ENCODE data around the gene YOD1.

YOD1 gene

DNA sequence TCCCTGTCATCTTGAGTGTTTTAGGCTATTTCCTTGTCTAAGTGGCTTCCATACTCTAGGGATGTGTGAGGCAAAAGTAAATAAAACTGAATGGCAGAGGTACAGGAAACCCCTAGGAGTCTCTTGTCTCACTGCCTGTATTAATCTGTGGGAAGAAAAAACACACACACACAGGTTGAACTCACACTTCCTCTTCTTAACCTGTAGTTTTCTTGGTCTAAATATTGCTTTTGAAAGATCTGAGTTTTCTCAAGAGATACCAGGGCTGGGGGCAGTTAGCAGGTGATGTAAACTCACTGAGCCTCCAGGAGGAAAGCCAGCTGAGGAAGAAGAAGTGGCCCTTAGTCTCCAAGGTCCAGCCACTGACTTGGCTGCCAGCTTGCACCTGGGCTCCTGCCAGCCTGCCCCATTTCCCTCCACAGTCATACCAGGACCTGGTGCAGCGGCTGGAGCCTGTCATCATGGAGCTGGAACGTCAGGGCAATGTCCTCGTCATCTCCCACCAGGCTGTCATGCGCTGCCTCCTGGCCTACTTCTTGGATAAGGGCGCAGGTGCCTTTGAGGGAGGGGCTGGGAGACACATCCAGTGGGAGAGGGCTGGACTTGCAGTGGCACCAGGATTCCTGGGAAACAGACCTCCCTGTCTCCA lies 19.0 kb upstream of the YOD1 start:
- DNase-seq (ENCODE audit: low read depth, low spot score), result no peak
- TF ChIP-seq, protein P1, sequence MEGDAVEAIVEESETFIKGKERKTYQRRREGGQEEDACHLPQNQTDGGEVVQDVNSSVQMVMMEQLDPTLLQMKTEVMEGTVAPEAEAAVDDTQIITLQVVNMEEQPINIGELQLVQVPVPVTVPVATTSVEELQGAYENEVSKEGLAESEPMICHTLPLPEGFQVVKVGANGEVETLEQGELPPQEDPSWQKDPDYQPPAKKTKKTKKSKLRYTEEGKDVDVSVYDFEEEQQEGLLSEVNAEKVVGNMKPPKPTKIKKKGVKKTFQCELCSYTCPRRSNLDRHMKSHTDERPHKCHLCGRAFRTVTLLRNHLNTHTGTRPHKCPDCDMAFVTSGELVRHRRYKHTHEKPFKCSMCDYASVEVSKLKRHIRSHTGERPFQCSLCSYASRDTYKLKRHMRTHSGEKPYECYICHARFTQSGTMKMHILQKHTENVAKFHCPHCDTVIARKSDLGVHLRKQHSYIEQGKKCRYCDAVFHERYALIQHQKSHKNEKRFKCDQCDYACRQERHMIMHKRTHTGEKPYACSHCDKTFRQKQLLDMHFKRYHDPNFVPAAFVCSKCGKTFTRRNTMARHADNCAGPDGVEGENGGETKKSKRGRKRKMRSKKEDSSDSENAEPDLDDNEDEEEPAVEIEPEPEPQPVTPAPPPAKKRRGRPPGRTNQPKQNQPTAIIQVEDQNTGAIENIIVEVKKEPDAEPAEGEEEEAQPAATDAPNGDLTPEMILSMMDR (IDR thresholded peaks at IDR 0.05; ENCODE audit: insufficient read depth, low read length, missing control alignments), result no peak
- ChIA-PET POLR2A (no interaction called here), CTCF (interaction anchor here (1.1 to 2.5 kb wide), 5 partner anchors 9 to 335 kb away, joined by 3 to 10 read pairs (median 3); no protein-coding TSS in a partner anchor)
- no peak overlapping the region for H3K4me3 ChIP-seq (ENCODE audit: low read depth, low read length)

DNA sequence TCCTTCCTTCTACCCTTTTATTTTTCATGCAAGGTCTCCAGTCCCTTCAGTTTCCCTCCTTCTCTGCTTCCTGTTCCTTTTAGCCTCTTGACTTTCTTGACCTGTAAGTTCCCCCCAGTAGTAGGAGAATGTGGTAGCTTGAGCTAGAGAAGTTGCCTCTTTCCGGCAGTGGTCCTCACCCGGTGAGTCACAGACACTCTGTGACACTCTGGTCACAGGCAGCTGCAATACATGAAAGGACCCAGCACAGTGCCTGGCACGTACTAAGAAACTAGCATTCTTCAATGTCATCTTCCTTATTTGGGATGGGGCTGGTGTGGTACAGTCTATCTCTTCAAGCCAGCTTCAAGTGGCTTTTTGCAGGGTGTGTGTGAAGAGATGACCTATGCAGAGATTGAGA lies 18.1 kb upstream of the YOD1 start:
- CTCF ChIA-PET, result interaction anchor here (1.1 to 1.4 kb wide), 5 partner anchors 10 to 336 kb away, joined by 3 to 4 read pairs (median 3); no protein-coding TSS in a partner anchor
- TF ChIP-seq, protein P1 (IDR thresholded peaks at IDR 0.05; ENCODE audit: insufficient read depth, low read length, missing control alignments), result no peak
- POLR2A ChIA-PET, result no interaction called here
- H3K4me3 ChIP-seq (ENCODE audit: low read depth, low read length), result no peak overlapping the region
- DNase-seq (ENCODE audit: low read depth, low spot score), result no peak

DNA sequence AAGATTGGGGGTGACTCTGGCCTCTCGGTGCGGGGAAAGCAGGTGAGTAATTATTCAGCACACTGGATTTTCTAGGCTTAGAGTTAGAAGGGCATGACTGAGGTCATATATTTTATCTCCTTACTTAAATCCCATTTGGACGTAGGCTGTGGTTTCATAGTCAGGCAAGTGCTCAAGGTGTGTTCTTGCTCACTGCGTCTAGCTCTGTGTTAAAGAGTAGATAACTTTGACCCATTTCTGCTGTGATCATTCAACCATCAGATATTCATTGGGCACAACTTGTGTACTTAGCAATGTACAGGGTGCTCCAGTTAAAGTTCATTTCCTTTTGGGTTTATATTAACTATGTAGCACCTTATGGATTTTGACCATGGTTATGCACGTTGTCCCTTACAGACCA lies 16.7 kb upstream of the YOD1 start:
- ChIA-PET POLR2A (no interaction called here), CTCF (interaction anchor here (0.8 to 1.3 kb wide), 3 partner anchors 11 to 18 kb away, joined by 3 to 4 read pairs (median 3); no protein-coding TSS in a partner anchor)
- H3K4me3 ChIP-seq (ENCODE audit: low read depth, low read length), result no peak overlapping the region
- DNase-seq (ENCODE audit: low read depth, low spot score), result no peak
- TF ChIP-seq, protein P1 (IDR thresholded peaks at IDR 0.05; ENCODE audit: insufficient read depth, low read length, missing control alignments), result no peak

DNA sequence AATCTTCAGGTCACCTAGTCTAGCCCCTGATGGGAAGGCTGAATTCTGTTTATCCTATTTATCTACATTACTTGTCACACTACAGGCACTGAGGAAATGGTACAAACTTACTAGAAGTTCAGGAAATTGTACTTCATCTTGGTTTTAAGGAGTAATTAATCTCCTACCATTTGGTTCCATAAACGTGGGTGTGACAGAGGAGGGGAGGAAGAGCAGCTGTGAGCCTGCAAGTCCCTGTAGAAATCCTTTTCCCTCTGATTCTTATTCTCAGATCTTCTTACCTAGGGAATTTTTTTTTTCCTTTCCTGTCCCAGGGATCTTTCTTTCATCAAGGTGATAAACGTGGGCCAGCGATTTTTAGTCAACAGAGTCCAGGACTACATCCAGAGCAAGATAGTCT lies 16.2 kb upstream of the YOD1 start:
- DNase-seq (ENCODE audit: low read depth, low spot score), result no peak
- ChIA-PET POLR2A (no interaction called here), CTCF (interaction anchor here (1.1 kb wide), 1 partner anchor 12 kb away, joined by 3 read pairs; no protein-coding TSS in a partner anchor)
- TF ChIP-seq, protein P1 (IDR thresholded peaks at IDR 0.05; ENCODE audit: insufficient read depth, low read length, missing control alignments), result no peak
- no peak overlapping the region for H3K4me3 ChIP-seq (ENCODE audit: low read depth, low read length)

DNA sequence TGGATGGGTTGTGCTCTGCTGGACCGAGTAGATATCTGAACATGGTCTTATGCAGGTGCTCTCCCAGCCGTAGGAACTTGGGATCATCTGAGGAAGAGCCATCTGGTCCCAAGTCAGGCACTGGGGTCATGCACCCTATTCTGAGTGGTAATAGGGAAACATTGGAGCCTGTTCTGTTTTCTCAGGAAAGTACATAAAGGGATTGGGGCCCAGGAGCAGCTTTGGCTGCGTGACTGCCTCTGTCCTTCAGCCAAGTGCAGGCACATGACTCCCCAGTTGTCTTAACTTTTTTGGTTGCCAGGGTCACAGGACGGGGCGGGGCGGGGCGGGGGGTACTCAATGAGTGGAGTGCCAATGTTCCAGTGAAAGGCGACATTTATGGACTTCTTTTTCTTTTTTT lies 13.6 kb upstream of the YOD1 start:
- no peak for DNase-seq (ENCODE audit: low read depth, low spot score)
- H3K4me3 ChIP-seq (ENCODE audit: low read depth, low read length), result no peak overlapping the region
- CTCF ChIA-PET, result interaction anchor here (1.0 to 3.9 kb wide), 2 partner anchors 15 to 17 kb away, joined by 3 to 12 read pairs; no protein-coding TSS in a partner anchor
- TF ChIP-seq, protein P1 (IDR thresholded peaks at IDR 0.05; ENCODE audit: insufficient read depth, low read length, missing control alignments), result no peak
- POLR2A ChIA-PET, result no interaction called here

DNA sequence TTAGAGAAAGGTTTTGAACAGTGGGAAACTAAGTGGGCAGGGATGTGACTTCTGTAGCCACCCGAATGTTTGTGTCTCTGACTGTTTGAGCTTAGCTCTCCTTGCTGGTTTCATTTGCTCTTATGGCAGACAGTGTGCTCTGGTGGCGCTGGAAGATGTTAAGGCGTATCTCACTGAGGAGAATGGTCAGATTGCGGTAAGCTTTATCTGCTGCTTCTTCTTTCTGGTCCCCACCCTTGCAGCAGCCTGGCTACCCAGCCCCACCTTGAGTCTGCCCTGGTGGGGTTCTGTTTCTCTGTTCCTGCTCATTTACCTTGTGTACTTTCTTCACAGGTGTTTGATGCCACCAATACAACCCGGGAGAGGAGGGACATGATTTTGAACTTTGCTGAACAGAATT lies 12.0 kb upstream of the YOD1 start:
- no peak overlapping the region for H3K4me3 ChIP-seq (ENCODE audit: low read depth, low read length)
- POLR2A ChIA-PET, result no interaction called here
- CTCF ChIA-PET, result interaction anchor here (0.9 to 3.9 kb wide), 2 partner anchors 14 to 15 kb away, joined by 3 to 12 read pairs; no protein-coding TSS in a partner anchor
- TF ChIP-seq, protein P1 (IDR thresholded peaks at IDR 0.05; ENCODE audit: insufficient read depth, low read length, missing control alignments), result no peak
- DNase-seq (ENCODE audit: low read depth, low spot score), result no peak
